GM12865 (cell line): ENCODE results near the gene SLC27A3.
"Not testable (repeated sequence)": the region's sequence is repeated elsewhere in the genome, so short reads cannot be mapped to it uniquely, and the experiment has no call there.

ENCODE experiments used
- DNase-seq: peaks from one replicate; pipeline ENCODE4 v3.0.0; 2010; ENCODE audit warnings: low read depth
- H3K4me3 ChIP-seq: 2 replicates; pipeline ENCODE4 v1.5.1; 2011; ENCODE audit warnings: mild to moderate bottlenecking, low read depth, low read length, control low read depth
- CTCF ChIP-seq: IDR thresholded peaks from 2 replicates; pipeline ENCODE4 v1.5.1; 2011; ENCODE audit warnings: low read length, control low read depth, low read depth, inconsistent platforms; ENCODE audit not compliant: insufficient read depth; ENCODE audit errors: missing control alignments

The SLC27A3 gene

GRCh38 chr1:153780551-153780950 lies 5.3 kb downstream of the SLC27A3 start:
- H3K4me3 ChIP-seq, result no peak overlapping the region
- no peak for DNase-seq
- no peak for TF ChIP-seq CTCF

DNA sequence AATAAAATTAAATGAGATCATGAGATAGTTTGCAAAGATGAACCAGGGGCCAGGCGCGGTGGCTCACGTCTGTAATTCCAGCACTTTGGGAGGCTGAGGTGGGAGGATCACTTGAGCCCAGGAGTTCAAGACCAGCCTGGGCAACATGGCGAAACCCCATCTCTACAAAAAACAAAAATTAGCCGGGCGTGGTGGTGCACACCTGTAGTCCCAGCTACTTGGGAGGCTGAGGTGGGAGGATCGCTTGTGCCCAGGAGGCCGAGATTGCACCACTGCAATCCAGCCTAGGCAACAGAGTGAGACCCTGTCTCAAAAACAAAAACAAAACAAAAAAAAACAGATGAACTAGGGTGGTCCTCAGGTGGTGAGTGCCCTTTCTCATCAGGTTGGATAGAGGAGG lies 7.4 kb downstream of the SLC27A3 start:
- not testable (repeated sequence) for DNase-seq
- peak overlapping the region; percentile 90; the same call in 1 of the 2 replicates for H3K4me3 ChIP-seq

- peak; percentile 97 for DNase-seq
- H3K4me3 ChIP-seq, result peak overlapping the region; percentile 90
- TF ChIP-seq CTCF, result no peak
These were observed 8.3 kb downstream of the SLC27A3 start for GRCh38 chr1:153783233-153784190.

DNA sequence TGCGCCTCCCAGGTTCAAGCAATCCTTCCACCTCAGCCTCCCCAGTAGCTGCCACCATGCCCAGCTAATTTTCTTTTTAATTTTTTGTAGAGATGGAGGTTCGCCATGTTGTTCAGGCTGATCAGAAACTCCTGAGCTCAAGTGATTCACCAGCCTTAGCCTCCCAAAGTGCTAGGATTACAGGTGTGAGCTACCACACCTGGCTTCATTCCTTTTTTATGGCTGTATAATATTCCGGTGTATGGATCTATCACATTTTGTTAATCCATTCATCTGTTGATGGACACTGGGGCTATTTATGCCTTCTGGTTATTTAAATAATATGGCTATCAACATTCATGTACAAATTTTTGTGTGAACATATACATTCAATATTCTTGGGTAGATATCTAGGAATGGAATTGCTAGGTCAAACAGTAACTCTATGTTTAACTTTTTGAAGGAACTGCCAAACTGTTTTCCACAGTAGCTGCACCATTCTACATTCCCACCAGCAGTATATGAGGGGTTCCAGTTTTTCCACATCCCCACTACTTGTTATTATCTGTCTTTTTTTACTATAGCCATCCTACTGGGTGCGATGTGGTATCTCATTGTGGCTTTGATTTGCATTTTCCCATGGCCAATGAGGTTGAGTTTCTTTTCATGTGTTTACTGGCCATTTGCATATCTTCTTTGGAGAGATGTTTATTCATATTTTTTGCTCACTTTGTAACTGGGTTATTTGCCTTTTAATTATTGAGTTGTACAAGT lies 11.0 kb downstream of the SLC27A3 start:
- DNase-seq, result no peak
- no peak overlapping the region for H3K4me3 ChIP-seq
- TF ChIP-seq CTCF, result no peak

DNA sequence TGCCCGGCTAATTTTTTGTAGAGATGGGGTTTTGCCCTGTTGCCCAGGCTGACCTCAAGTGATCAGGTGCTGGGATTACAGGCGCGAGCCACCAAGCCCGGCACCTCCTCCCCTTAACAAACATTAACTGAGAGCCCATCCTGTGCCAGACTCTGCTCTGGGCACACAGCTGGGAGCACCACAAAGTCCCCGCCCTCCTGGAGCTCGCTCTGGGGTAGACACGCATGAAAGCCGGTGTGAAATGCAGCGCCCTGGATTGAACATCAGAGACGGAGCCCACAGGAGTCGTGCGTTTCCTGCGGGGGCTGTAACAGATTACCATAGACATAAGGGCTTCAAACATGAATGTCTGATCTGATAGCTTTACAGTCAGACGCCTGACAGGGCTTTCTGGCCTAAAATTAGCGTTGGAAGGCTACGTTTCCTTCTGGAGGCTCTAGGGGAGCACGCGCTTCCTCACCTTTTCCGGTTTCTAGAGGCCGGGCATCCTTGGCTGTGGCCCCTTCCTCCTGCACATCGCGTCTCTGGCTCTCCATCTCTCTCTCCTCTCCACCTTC lies 14.3 kb downstream of the SLC27A3 start:
- peak overlapping the region; percentile 28 for H3K4me3 ChIP-seq

DNA sequence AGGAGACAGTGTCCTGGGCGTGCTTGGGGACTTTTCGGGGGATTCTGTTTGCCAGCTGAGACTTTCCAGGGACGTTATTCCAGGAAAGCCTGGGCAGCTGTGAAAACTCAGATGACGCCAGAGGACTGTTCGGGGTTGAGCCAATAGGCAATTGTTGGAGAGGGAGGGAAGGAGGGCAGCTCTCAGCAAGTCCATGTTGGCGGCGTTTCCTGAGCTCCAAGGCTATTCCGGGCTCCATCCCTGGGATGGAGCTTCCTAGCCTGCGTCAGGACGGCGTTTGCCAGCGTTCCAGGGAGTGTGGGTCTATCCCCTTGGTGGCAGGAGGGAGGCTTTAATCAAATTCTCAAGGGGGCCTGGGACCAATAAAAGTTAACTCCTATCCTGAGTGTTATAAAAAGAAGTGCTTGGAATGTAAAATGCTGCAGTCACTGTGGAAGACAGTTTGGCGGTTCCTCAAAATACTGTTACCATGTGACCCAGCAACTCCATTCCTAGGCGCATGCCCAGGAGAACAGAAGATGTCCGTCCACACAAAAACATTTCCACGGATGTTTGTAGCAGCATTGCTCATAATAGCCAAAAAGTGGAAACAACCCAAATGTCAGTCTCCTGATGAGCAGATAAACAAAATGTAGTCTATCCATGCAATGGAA lies 15.2 kb downstream of the SLC27A3 start:
- peak overlapping the region; percentile 28 for H3K4me3 ChIP-seq
- peak; percentile 64 for DNase-seq
- no peak for TF ChIP-seq CTCF

More for the DNA sequence above, 14.3 kb downstream of the SLC27A3 start:
- peak; percentile 39 for DNase-seq
- no peak for TF ChIP-seq CTCF
